Measurements from ENCODE around the gene C16orf89.

DNA sequence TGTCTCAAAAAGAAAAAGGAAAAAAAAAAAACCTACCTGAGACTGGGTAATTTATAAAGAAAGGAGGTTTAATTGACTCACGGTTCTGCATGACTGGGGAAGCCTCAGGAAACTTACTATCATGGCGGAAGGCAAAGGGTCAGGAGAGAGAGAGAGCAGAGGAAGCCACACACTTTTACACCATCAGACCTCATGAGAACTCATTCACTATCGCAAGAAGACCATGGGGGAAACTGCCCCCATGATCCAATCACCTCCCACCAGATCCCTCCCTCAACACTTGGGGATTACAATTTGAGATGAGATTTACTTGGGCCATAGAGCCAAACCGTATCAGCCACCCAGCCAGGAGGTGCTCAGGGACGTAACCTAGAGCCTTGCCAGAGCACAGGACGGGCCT, 52.9 kb downstream of the C16orf89 start:
- TF ChIP-seq, protein P1, sequence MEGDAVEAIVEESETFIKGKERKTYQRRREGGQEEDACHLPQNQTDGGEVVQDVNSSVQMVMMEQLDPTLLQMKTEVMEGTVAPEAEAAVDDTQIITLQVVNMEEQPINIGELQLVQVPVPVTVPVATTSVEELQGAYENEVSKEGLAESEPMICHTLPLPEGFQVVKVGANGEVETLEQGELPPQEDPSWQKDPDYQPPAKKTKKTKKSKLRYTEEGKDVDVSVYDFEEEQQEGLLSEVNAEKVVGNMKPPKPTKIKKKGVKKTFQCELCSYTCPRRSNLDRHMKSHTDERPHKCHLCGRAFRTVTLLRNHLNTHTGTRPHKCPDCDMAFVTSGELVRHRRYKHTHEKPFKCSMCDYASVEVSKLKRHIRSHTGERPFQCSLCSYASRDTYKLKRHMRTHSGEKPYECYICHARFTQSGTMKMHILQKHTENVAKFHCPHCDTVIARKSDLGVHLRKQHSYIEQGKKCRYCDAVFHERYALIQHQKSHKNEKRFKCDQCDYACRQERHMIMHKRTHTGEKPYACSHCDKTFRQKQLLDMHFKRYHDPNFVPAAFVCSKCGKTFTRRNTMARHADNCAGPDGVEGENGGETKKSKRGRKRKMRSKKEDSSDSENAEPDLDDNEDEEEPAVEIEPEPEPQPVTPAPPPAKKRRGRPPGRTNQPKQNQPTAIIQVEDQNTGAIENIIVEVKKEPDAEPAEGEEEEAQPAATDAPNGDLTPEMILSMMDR (IDR thresholded peaks at IDR 0.05) = no peak
- TF ChIP-seq EP300 (IDR thresholded peaks at IDR 0.05) = no peak
